ENCODE results near the gene PSMD11. TPM values are rescaled to one million over a fixed set of nuclear protein-coding genes. Genes with fewer than 3 reads are reported as not detected.
"Not testable (repeated sequence)": the region's sequence is repeated elsewhere in the genome, so short reads cannot be mapped to it uniquely, and the experiment has no call there.

PSMD11 gene
- total RNA-seq, 1 donor from 2014 or later = 200 TPM

- Mint-ChIP-seq H3K27me3 (ENCODE audit: low read depth) (no peaks in the 10 kb centered on the region), H3K9me3 (no peaks in the 10 kb centered on the region), H3K4me1 (ENCODE audit: low read depth) (peaks cover 73% of the 10 kb centered on the region), H3K27ac (peak overlapping the region; percentile 96), H3K36me3 (ENCODE audit: low read depth) (peaks cover 16% of the 10 kb centered on the region), H3K4me3 (ENCODE audit: low read depth) (peak overlapping the region; percentile 64)
- intact Hi-C loops (cut with micrococcal nuclease) = loop anchor here (1.0 to 10.0 kb wide), 3 partner anchors 28 to 1862 kb away; no protein-coding TSS in a partner anchor
- DNase-seq (ENCODE audit: low spot score) = peak; percentile 40
These were observed 78.8 kb downstream of the PSMD11 start for GRCh38 chr17:32523017-32523680.

- Mint-ChIP-seq H3K27ac (peak overlapping the region; percentile 96), H3K4me1 (ENCODE audit: low read depth) (peaks cover 74% of the 10 kb centered on the region), H3K9me3 (no peaks in the 10 kb centered on the region), H3K36me3 (ENCODE audit: low read depth) (peaks cover 16% of the 10 kb centered on the region), H3K4me3 (ENCODE audit: low read depth) (peak overlapping the region; percentile 64), H3K27me3 (ENCODE audit: low read depth) (no peaks in the 10 kb centered on the region)
- intact Hi-C loops (cut with micrococcal nuclease) = loop anchor here (1.0 to 10.0 kb wide), 3 partner anchors 27 to 1861 kb away; no protein-coding TSS in a partner anchor
- DNase-seq (ENCODE audit: low spot score) = no peak
These were observed 79.7 kb downstream of the PSMD11 start for GRCh38 chr17:32523827-32524552.

- not testable (repeated sequence) for H3K4me3 Mint-ChIP-seq (ENCODE audit: low read depth); H3K27me3 Mint-ChIP-seq (ENCODE audit: low read depth); H3K9me3 Mint-ChIP-seq; DNase-seq (ENCODE audit: low spot score)
- peaks cover 16% of the 10 kb centered on the region for H3K36me3 Mint-ChIP-seq (ENCODE audit: low read depth)
- H3K4me1 Mint-ChIP-seq (ENCODE audit: low read depth) = peaks cover 77% of the 10 kb centered on the region
- peak overlapping the region; percentile 96 for H3K27ac Mint-ChIP-seq
- intact Hi-C loops (cut with micrococcal nuclease) = loop anchor here (10.0 kb wide), 2 partner anchors 390 to 1860 kb away; no protein-coding TSS in a partner anchor
These were observed 80.2 kb downstream of the PSMD11 start for GRCh38 chr17:32524553-32524880.

- H3K36me3 Mint-ChIP-seq (ENCODE audit: low read depth) = peaks cover 16% of the 10 kb centered on the region
- peaks cover 70% of the 10 kb centered on the region for H3K4me1 Mint-ChIP-seq (ENCODE audit: low read depth)
- intact Hi-C loops (cut with micrococcal nuclease) = loop anchor here (10.0 kb wide), 2 partner anchors 390 to 1860 kb away; no protein-coding TSS in a partner anchor
- peak overlapping the region; percentile 12 for H3K27ac Mint-ChIP-seq
- no peaks in the 10 kb centered on the region for H3K9me3 Mint-ChIP-seq
- no peak for DNase-seq (ENCODE audit: low spot score)
- H3K4me3 Mint-ChIP-seq (ENCODE audit: low read depth) = no peak overlapping the region
- no peaks in the 10 kb centered on the region for H3K27me3 Mint-ChIP-seq (ENCODE audit: low read depth)
These were observed 80.8 kb downstream of the PSMD11 start for GRCh38 chr17:32525122-32525521.

GRCh38 chr17:32527146-32527545, 82.8 kb downstream of the PSMD11 start:
- intact Hi-C loops (cut with micrococcal nuclease) = loop anchor here (10.0 kb wide), 2 partner anchors 388 to 1858 kb away; no protein-coding TSS in a partner anchor
- Mint-ChIP-seq H3K27me3 (ENCODE audit: low read depth) (no peaks in the 10 kb centered on the region), H3K9me3 (no peaks in the 10 kb centered on the region), H3K27ac (no peak overlapping the region), H3K4me3 (ENCODE audit: low read depth) (no peak overlapping the region), H3K4me1 (ENCODE audit: low read depth) (peaks cover 55% of the 10 kb centered on the region), H3K36me3 (ENCODE audit: low read depth) (peaks cover 13% of the 10 kb centered on the region)
- no peak for DNase-seq (ENCODE audit: low spot score)

- H3K4me3 Mint-ChIP-seq (ENCODE audit: low read depth) = no peak overlapping the region
These were observed 84.5 kb downstream of the PSMD11 start for GRCh38 chr17:32528825-32529224.

GRCh38 chr17:32529604-32530003, 85.3 kb downstream of the PSMD11 start:
- intact Hi-C loops (cut with micrococcal nuclease) = loop anchor here (10.0 kb wide), 2 partner anchors 385 to 1855 kb away; no protein-coding TSS in a partner anchor
- no peak for DNase-seq (ENCODE audit: low spot score)
- Mint-ChIP-seq H3K27me3 (ENCODE audit: low read depth) (no peaks in the 10 kb centered on the region), H3K4me1 (ENCODE audit: low read depth) (peaks cover 41% of the 10 kb centered on the region), H3K36me3 (ENCODE audit: low read depth) (peaks cover 9% of the 10 kb centered on the region), H3K4me3 (ENCODE audit: low read depth) (no peak overlapping the region), H3K27ac (no peak overlapping the region), H3K9me3 (no peaks in the 10 kb centered on the region)

More at GRCh38 chr17:32528825-32529224, 84.5 kb downstream of the PSMD11 start:
- DNase-seq (ENCODE audit: low spot score) = no peak
- Mint-ChIP-seq H3K27me3 (ENCODE audit: low read depth) (no peaks in the 10 kb centered on the region), H3K27ac (no peak overlapping the region), H3K4me1 (ENCODE audit: low read depth) (peaks cover 46% of the 10 kb centered on the region), H3K9me3 (no peaks in the 10 kb centered on the region), H3K36me3 (ENCODE audit: low read depth) (peaks cover 9% of the 10 kb centered on the region)
- intact Hi-C loops (cut with micrococcal nuclease) = loop anchor here (10.0 kb wide), 2 partner anchors 386 to 1856 kb away; no protein-coding TSS in a partner anchor

Other genes with a start within 250 kb of the PSMD11 start
- 0.11 and 0.18 TPM in 2 replicates for gene RHBDL3, start 178.7 kb upstream of the PSMD11 start, total RNA-seq
- 25.6 and 32.8 TPM in 2 replicates for gene C17orf75, start 102.3 kb upstream of the PSMD11 start, total RNA-seq
- gene ZNF207, start 94.4 kb upstream of the PSMD11 start, total RNA-seq = 254 and 256 TPM in 2 replicates
- gene CDK5R1, start 42.5 kb downstream of the PSMD11 start, total RNA-seq = 10.8 and 12.0 TPM in 2 replicates